HG02938 (cell line): ENCODE measurements around the gene CCDC106.

Experiments used
- ATAC-seq: cut with Tn5 transposase; IDR thresholded peaks from one replicate; pipeline ENCODE4 v1.9.1; 2021; ENCODE audit warnings: mild to moderate bottlenecking, moderate library complexity; ENCODE audit not compliant: unreplicated experiment

CCDC106 gene

GRCh38 chr19:55693336-55693974 lies 45.4 kb downstream of the CCDC106 start:
- ATAC-seq: no peak

- no peak for ATAC-seq
Observed at GRCh38 chr19:55694241-55694655, 46.2 kb downstream of the CCDC106 start.

- no peak for ATAC-seq
Observed at GRCh38 chr19:55694656-55695491, 46.9 kb downstream of the CCDC106 start.

GRCh38 chr19:55695511-55696290 lies 47.7 kb downstream of the CCDC106 start:
- ATAC-seq: no peak

- no peak for ATAC-seq
Observed at GRCh38 chr19:55696301-55697068, 48.5 kb downstream of the CCDC106 start.

- ATAC-seq: no peak
Observed at GRCh38 chr19:55697069-55697440, 49.0 kb downstream of the CCDC106 start.

GRCh38 chr19:55697698-55698097 lies 49.7 kb downstream of the CCDC106 start:
- no peak for ATAC-seq

- ATAC-seq: no peak
Observed at GRCh38 chr19:55698256-55698655, 50.2 kb downstream of the CCDC106 start.

GRCh38 chr19:55699221-55699620 lies 51.2 kb downstream of the CCDC106 start:
- ATAC-seq: no peak

GRCh38 chr19:55700813-55701212 lies 52.8 kb downstream of the CCDC106 start:
- ATAC-seq: no peak

GRCh38 chr19:55702131-55702627 lies 54.2 kb downstream of the CCDC106 start:
- no peak for ATAC-seq
